ENCODE measurements around the gene ANKRD52.

DNA sequence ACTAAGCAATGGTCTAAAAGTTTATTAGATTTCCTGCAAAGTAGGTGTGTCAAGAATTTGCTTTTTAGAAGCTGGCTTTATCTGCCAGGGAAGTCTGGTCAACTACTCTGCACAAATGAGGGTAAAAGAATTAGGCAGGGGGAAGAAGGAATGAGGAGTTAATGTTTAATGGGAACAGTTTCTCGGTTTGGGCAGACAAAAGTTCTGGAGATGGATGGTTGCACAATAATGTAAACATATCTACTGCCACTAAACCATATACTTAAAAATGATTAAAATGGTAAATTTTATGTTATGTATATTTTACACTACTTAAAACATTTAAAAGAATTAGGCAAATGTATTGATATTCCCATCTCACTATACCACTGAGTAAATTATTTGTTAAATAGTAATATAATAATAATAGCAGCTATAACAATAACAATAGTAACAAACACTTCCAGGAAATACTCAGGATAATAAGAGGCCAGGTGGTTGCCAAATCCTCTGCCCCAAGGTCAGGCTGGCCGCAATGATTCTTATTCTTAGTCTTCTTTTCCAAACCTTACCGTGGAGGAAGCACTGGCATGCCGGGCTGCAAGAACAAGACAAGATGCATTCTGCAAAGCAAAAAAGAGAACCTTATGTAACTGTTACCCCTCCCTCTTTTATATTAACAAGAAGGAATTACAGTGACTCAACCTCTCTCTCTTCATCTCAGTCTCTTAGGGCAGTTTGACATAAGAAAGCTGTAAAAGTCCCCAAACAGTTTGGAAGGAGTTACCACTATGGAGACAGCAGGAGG lies 28.1 kb upstream of the ANKRD52 start:
- TF ChIP-seq, protein P1, sequence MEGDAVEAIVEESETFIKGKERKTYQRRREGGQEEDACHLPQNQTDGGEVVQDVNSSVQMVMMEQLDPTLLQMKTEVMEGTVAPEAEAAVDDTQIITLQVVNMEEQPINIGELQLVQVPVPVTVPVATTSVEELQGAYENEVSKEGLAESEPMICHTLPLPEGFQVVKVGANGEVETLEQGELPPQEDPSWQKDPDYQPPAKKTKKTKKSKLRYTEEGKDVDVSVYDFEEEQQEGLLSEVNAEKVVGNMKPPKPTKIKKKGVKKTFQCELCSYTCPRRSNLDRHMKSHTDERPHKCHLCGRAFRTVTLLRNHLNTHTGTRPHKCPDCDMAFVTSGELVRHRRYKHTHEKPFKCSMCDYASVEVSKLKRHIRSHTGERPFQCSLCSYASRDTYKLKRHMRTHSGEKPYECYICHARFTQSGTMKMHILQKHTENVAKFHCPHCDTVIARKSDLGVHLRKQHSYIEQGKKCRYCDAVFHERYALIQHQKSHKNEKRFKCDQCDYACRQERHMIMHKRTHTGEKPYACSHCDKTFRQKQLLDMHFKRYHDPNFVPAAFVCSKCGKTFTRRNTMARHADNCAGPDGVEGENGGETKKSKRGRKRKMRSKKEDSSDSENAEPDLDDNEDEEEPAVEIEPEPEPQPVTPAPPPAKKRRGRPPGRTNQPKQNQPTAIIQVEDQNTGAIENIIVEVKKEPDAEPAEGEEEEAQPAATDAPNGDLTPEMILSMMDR (IDR thresholded peaks at IDR 0.05 in 2 of 3, conservative IDR thresholded peaks at IDR 0.05 in 1 of 3; ENCODE audit: borderline replicate concordance in 1 of 3, insufficient read depth in 1 of 3, low read depth in 2 of 3, low read length in 2 of 3) = no peak
- TF ChIP-seq, protein P2, sequence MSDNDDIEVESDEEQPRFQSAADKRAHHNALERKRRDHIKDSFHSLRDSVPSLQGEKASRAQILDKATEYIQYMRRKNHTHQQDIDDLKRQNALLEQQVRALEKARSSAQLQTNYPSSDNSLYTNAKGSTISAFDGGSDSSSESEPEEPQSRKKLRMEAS (IDR thresholded peaks at IDR 0.05) = no peak
- TF ChIP-seq YY1 (IDR thresholded peaks at IDR 0.05; ENCODE audit: extremely low read depth, insufficient replicate concordance, low read depth, low read length) = no peak
- no peak for TF ChIP-seq SP1 (IDR thresholded peaks at IDR 0.05; ENCODE audit: low read depth)

Data from HCT116 (cell line).